B cell (primary cell): Measurements from ENCODE around the gene ELANE. TPM values are rescaled to one million over a fixed set of nuclear protein-coding genes. Genes with fewer than 3 reads are reported as not detected.

ENCODE experiments used
- ATAC-seq: fragments of 200-7000 bp; cut with Tn5 transposase; one replicate; pipeline ENCODE4 v1.10.0; 2021; ENCODE audit warnings: low read depth, mild to moderate bottlenecking, moderate number of reproducible peaks, moderate library complexity
- CTCF ChIA-PET: fragments of 350-600 bp; sonication (Branson Sonifier 250); formaldehyde crosslinking; loops from one replicate; lab custom pipeline; 2021; ENCODE audit warnings: antibody characterized with exemption, inconsistent platforms; lab: Charles Lee
- POLR2A ChIA-PET: fragments of 350-600 bp; sonication (Branson Sonifier 250); formaldehyde crosslinking; loops from one replicate; lab custom pipeline; 2021; ENCODE audit warnings: antibody characterized with exemption; lab: Charles Lee
- DNase-seq: peaks from one replicate; pipeline ENCODE4 v3.0.0; 2013
- H2AFZ ChIP-seq: 2 replicates; pipeline ENCODE4 v1.6.1; 2012; ENCODE audit warnings: mild to moderate bottlenecking, low read depth, low read length; ENCODE audit not compliant: insufficient read depth, poor library complexity, severe bottlenecking
- H3K27ac ChIP-seq, 2 donors: 1 replicate in 1 of 2; 2 replicates in 1 of 2; pipeline ENCODE4 v1.5.1; 2012 to 2013; ENCODE audit warnings: low read length in 2 of 2, mild to moderate bottlenecking in 2 of 2, moderate library complexity in 1 of 2
- H3K27me3 ChIP-seq, 4 experiments: fragments of 200-600 bp in 1 of 4; sonication (generic) in 1 of 4; replicated peaks in 1 of 4; 1 replicate in 2 of 4; 2 replicates in 2 of 4; pipeline versions ENCODE4 v1.6.1 to v1.7.0; 2013 to 2016; ENCODE audit warnings: low read length in 3 of 4, mild to moderate bottlenecking in 2 of 4, mixed read lengths in 1 of 4, moderate library complexity in 1 of 4; ENCODE audit not compliant: insufficient read depth in 4 of 4, control insufficient read depth in 3 of 4; ENCODE audit errors: control extremely low read depth in 1 of 4
- H3K36me3 ChIP-seq, 2 experiments: replicated peaks in 1 of 2; 1 replicate in 1 of 2; 2 replicates in 1 of 2; pipeline versions ENCODE4 v1.6.1 to v1.7.1; 2013; ENCODE audit warnings: low read length in 1 of 2; ENCODE audit not compliant: insufficient read depth in 2 of 2, control insufficient read depth in 1 of 2; ENCODE audit errors: control extremely low read depth in 1 of 2, extremely low read depth in 1 of 2
- H3K4me1 ChIP-seq, 2 donors: fragments of 200-600 bp in 1 of 2; sonication (generic) in 1 of 2; 1 replicate in 1 of 2; 2 replicates in 1 of 2; pipeline versions ENCODE4 v1.5.1 to v1.6.1; 2013 to 2017; ENCODE audit warnings: low read length in 2 of 2; ENCODE audit not compliant: control insufficient read depth in 2 of 2, insufficient read depth in 2 of 2
- H3K4me2 ChIP-seq: replicated peaks from 2 replicates; pipeline ENCODE3; 2012; ENCODE audit warnings: mild to moderate bottlenecking, low read depth, low read length; ENCODE audit not compliant: poor library complexity, severe bottlenecking
- H3K4me3 ChIP-seq, 5 experiments: fragments of 200-600 bp in 1 of 5; sonication (generic) in 1 of 5; 1 replicate in 3 of 5; 2 replicates in 2 of 5; pipeline versions ENCODE4 v1.5.1 to v1.7.0; 2011 to 2016; ENCODE audit warnings: low read length in 4 of 5, mild to moderate bottlenecking in 4 of 5, low read depth in 2 of 5, control low read depth in 1 of 5, moderate library complexity in 1 of 5; ENCODE audit not compliant: insufficient read depth in 1 of 5; ENCODE audit errors: control extremely low read depth in 1 of 5, extremely low read depth in 1 of 5
- H3K79me2 ChIP-seq: fragments of 200-600 bp; sonication (generic); one replicate; pipeline ENCODE4 v1.6.0; 2016; ENCODE audit warnings: low read length; ENCODE audit not compliant: control insufficient read depth, insufficient read depth
- H3K9ac ChIP-seq: fragments of 200-600 bp; sonication (generic); 2 replicates; pipeline ENCODE4 v1.6.1; 2017; ENCODE audit warnings: mild to moderate bottlenecking, low read length, moderate library complexity
- H3K9me3 ChIP-seq, 3 donors: one replicate each; pipeline versions ENCODE4 v1.6.1 to v1.7.1; 2013; ENCODE audit warnings: low read length in 2 of 3; ENCODE audit not compliant: control insufficient read depth in 2 of 3, insufficient read depth in 1 of 3; ENCODE audit errors: control extremely low read depth in 1 of 3
- H4K20me1 ChIP-seq: 2 replicates; pipeline ENCODE4 v1.6.0; 2012; ENCODE audit warnings: mild to moderate bottlenecking, low read length; ENCODE audit not compliant: insufficient read depth, control insufficient read depth, poor library complexity, severe bottlenecking
- H3K27ac Mint-ChIP-seq: one replicate; pipeline ENCODE4 v1.8.0; 2021; ENCODE audit warnings: mixed read lengths
- H3K27me3 Mint-ChIP-seq: one replicate; pipeline ENCODE4 v1.8.0; 2021; ENCODE audit warnings: mixed read lengths
- H3K4me1 Mint-ChIP-seq: one replicate; pipeline ENCODE4 v1.8.0; 2021; ENCODE audit warnings: mixed read lengths
- H3K4me3 Mint-ChIP-seq: one replicate; pipeline ENCODE4 v1.8.0; 2021; ENCODE audit warnings: mixed read lengths
- H3K9me3 Mint-ChIP-seq: one replicate; pipeline ENCODE4 v1.8.0; 2022; ENCODE audit warnings: mixed read lengths; ENCODE audit not compliant: insufficient read depth
- EZH2 ChIP-seq: IDR thresholded peaks from 2 replicates; pipeline ENCODE4 v1.6.1; 2012; ENCODE audit warnings: borderline replicate concordance, low read depth, mild to moderate bottlenecking, moderate library complexity, low read length; ENCODE audit not compliant: insufficient read depth, poor library complexity, severe bottlenecking
- WGBS: methylation state at CpG from one replicate; pipeline ENCODE4 v1.1.5; 2013; ENCODE audit warnings: missing lambda C conversion rate; ENCODE audit not compliant: insufficient coverage; 5-methylcytosine and 5-hydroxymethylcytosine counted together
- intact Hi-C: fragments of 100-400 bp; cut with micrococcal nuclease; formaldehyde crosslinking; loops from one replicate; pipeline ENCODE4 v1.10.0; 2022
- polyA plus RNA-seq: library from polyadenylated mRNA; depleted of rRNA; stranded (reverse); fragments of >200 nt; gene quantifications from 2 replicates; pipeline ENCODE4 v1.2.3, GENCODE V29; 2012
- total RNA-seq, 2 donors: library from RNA; stranded (reverse); fragments of 120-200 nt in 1 of 2; gene quantifications; 1 replicate in 1 of 2; 2 replicates in 1 of 2; pipeline versions ENCODE4 v1.2.3 to v1.2.4, GENCODE V29; 2013 to 2022
- TF ChIP-seq, protein P1 (sequence below): fragments of 200-600 bp; IDR thresholded peaks from one replicate; pipeline ENCODE4 v1.8.0; 2022; ENCODE audit warnings: antibody characterized with exemption, mild to moderate bottlenecking

ELANE gene
- total and polyA plus RNA-seq, 2 donors (not counting 1 experiment from before 2014, with no cell fraction given): 0.18 TPM; not detected in 1

DNA sequence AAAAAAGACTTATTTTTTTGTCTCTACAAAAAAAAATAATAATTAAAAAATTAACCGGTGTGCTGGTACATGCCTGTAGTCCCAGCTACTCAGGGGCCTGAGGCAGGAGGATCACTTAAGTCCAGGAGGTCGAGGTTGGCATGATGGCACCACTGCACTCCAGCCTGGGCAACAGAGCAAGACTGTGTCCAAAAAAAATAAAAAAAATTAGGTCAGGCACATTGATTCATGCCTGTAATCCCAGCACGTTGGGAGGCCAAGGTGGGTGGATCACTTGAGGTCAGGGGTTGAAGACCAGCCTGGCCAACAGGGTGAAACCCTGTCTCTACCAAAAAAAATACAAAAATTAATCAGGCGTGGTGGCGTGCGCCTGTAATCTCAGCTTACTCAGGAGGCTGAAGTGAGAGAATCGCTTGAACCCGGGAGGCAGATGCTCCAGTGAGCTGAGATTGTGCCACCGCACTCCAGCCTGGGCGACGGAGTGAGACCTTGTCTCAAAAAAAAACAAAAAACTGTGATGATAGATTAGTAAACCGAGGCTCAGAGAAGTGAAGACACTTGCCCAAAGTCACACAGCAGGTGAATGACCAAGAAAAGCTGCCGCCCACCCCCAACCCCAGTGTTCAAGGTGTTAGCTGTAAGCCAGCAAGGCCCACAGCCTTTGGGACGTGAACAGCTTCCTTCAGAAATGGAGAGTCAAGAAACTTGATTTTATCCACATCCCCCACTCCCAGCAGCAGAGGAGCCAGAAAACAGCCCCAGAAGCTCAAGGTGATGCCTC, 50.5 kb downstream of the ELANE start:
- WGBS: 92% methylated on average over 10 of the region's 14 CpGs
- H3K4me1 ChIP-seq: peaks cover 20 to 35% of the 10 kb centered on the region in 2 donors
- ATAC-seq: no peak
- H3K27me3 ChIP-seq: no peaks in the 10 kb centered on the region
- no peak overlapping the region for H3K27ac ChIP-seq
- intact Hi-C loops: no loop called here
- H3K4me1 Mint-ChIP-seq: peaks cover 43% of the 10 kb centered on the region
- H3K4me3 Mint-ChIP-seq: no peak overlapping the region
- no peak overlapping the region for H3K9ac ChIP-seq
- ChIA-PET CTCF (interaction anchor here (0.7 to 0.9 kb wide), 4 partner anchors 10 to 80 kb away, joined by 3 read pairs; partner anchors contain the start of gene MED16), POLR2A (interaction anchor here (1.2 to 1.5 kb wide), 2 partner anchors 9 to 10 kb away, joined by 4 to 5 read pairs; partner anchors contain the start of genes MED16 and RNU6-9)
- H3K4me2 ChIP-seq: no peak overlapping the region
- H3K27me3 Mint-ChIP-seq: no peaks in the 10 kb centered on the region
- TF ChIP-seq, protein P1, sequence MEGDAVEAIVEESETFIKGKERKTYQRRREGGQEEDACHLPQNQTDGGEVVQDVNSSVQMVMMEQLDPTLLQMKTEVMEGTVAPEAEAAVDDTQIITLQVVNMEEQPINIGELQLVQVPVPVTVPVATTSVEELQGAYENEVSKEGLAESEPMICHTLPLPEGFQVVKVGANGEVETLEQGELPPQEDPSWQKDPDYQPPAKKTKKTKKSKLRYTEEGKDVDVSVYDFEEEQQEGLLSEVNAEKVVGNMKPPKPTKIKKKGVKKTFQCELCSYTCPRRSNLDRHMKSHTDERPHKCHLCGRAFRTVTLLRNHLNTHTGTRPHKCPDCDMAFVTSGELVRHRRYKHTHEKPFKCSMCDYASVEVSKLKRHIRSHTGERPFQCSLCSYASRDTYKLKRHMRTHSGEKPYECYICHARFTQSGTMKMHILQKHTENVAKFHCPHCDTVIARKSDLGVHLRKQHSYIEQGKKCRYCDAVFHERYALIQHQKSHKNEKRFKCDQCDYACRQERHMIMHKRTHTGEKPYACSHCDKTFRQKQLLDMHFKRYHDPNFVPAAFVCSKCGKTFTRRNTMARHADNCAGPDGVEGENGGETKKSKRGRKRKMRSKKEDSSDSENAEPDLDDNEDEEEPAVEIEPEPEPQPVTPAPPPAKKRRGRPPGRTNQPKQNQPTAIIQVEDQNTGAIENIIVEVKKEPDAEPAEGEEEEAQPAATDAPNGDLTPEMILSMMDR: no peak
- TF ChIP-seq EZH2: no peak
- no peaks in the 10 kb centered on the region for H3K9me3 Mint-ChIP-seq
- H3K4me3 ChIP-seq: no peak overlapping the region
- H3K9me3 ChIP-seq: peaks cover 0 to 4% (median 0%) of the 10 kb centered on the region in 3 donors
- peaks cover 57% of the 10 kb centered on the region for H4K20me1 ChIP-seq
- H3K36me3 ChIP-seq: peaks cover 0 to 48% of the 10 kb centered on the region in 2 experiments
- DNase-seq: no peak
- H3K27ac Mint-ChIP-seq: no peak overlapping the region
- H3K79me2 ChIP-seq: peaks cover 56% of the 10 kb centered on the region
- no peak overlapping the region for H2AFZ ChIP-seq
